Erythroblast (primary cell): ENCODE data around the gene KIF5A.
A peak's percentile ranks its signal among the peaks of the same experiment; 100 is the strongest.
"Not testable (repeated sequence)": the region's sequence is repeated elsewhere in the genome, so short reads cannot be mapped to it uniquely, and the experiment has no call there.

Experiments used
- DNase-seq, 2 experiments: peaks; one replicate each; lab custom pipeline; 2025; lab: John Stamatoyannopoulos, UW
- GATA1 ChIP-seq: IDR thresholded peaks from 2 replicates; pipeline ENCODE4 v1.6.1; 2011; ENCODE audit warnings: low read depth, mild to moderate bottlenecking, control low read depth, low read length, moderate library complexity
- POLR2A ChIP-seq: IDR thresholded peaks from 2 replicates; pipeline ENCODE4 v1.6.1; 2011; ENCODE audit warnings: mild to moderate bottlenecking, low read length

The KIF5A gene

DNA sequence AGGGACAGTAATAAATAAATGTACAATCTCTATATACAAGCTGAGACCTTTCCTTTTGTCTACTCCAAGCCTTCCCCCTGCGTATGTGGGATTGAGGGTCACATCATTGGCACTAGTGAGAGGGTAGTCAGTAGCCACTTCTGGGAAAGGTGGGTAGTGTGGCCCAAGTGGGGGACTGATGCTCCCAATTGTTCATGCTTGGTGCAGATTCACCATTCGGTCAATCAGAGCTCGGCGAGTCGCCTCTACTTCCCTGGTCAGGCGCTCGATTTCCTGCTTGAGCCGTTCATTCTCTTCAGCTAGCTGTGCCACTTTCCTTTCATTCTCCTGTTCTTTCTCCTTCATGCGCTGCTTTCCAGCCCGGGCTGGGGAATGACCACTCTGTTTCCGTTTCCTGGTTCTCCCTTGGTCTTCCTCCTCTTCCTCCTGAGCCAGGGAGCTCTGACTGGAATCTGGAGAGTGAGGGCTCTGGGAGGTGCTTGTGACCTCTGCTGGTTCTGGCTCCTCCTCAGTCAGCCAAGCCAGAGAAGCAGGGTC, 33.2 kb upstream of the KIF5A start:
- TF ChIP-seq GATA1 (no peak), POLR2A (peak; percentile 25)
- DNase-seq: no peak

DNA sequence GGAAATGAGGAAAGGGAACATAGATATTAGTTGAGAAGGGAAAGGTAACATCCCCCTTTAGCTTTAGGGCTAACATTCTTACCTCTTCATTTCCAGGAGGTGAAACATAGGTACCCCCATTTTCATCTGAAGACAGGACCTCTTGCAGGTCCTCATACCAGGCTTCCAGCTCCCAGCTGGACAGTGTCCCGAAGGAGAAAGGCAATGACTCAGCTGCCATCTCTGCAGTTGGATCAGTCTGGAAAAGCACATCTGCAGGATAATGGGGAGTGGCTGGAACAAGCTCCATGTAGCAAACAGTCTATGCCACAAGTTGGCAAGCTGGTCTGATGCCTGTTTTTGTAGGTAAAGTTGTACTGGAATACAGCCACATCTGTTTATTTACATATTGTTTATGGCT, 32.7 kb upstream of the KIF5A start:
- no peak for DNase-seq
- TF ChIP-seq GATA1 (no peak), POLR2A (no peak)

DNA sequence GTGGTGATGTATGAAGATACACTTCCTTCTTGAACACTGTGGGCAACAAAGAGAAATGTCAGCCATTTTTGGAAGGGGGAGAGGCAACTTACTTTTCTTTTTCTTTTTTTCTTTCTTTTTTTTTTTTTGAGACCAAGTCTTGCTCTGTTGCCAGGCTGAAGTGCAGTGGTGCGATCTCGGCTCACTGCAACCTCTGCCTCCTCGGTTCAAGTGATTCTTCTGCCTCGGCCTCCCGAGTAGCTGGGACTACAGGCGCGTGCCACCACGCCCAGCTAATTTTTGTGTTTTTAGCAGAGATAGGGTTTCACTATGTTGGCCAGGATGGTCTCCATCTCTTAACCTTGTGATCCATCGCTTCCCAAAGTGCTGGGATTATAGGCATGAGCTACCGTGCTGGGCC, 32.1 kb upstream of the KIF5A start:
- DNase-seq: not testable (repeated sequence)

- TF ChIP-seq GATA1 (no peak), POLR2A (no peak)
- no peak for DNase-seq
Measured at GRCh38 chr12:57518176-57518919, 31.5 kb upstream of the KIF5A start.

DNA sequence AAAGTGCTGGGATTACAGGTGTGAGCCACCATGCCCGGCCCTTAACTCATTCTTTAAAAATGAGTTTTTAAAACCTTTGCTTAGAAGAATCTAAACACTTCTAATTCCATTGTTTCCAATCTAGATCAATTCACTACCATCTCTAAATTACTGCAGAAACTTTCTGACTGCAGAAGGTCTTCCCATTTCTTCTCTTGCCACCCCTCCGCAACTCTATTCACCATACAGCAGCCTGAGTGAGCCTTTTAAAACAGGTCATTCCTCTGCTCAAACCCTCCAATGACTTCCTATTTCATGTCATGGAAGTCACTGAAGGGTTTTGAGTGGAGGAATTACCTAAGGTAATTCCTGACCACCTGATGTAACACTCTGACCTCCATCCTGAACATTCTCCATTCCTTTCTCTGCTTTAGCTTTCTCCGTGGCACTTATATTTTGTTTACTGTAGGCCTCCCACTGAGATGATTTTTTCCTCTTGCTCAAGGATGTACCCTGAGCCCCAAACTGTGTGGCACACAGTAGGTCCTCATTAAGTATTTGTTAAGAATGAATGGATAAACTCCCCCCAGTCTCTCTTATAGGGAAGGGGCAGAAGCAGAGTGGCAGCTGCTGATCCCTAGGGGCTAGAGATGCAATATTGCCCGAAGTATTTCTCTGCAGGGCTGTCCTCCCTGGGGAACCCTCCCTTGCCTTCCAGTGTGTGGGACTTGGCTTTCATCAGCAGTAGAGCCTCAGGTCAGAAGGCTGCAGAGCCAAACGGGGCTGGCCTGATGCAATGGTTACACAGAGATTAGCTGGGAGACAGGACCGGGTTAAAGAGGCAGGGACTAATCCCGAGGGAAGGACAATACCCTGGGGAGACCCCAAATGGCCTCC, 30.7 kb upstream of the KIF5A start:
- peak; percentile 74 to 85 for DNase-seq
- no peak for TF ChIP-seq GATA1
- TF ChIP-seq POLR2A: no peak

DNA sequence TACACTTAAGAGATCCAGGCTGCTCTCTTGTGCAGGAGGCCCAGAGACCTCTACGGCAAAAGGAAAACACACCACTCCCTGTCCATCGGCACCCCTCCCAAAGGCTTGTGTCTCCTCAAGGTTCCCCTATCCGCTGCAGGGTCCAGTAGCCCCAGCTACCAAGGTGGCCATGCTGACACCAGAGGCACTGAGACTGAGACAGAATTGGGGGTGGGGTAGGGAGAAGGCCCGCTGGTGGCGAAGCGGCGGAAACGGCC, 30.1 kb upstream of the KIF5A start:
- TF ChIP-seq POLR2A: no peak
- no peak for TF ChIP-seq GATA1
- DNase-seq: peak; percentile 78 to 85

- TF ChIP-seq POLR2A (peak; percentile 99), GATA1 (no peak)
- DNase-seq: peak; percentile 100
Measured at GRCh38 chr12:57520053-57520818, 29.6 kb upstream of the KIF5A start, which contains the start of gene DDIT3. TSS of gene DDIT3 (minus strand) at chr12:57520514. CDS start at chr12:57517406, 3,108 bp downstream.

DNA sequence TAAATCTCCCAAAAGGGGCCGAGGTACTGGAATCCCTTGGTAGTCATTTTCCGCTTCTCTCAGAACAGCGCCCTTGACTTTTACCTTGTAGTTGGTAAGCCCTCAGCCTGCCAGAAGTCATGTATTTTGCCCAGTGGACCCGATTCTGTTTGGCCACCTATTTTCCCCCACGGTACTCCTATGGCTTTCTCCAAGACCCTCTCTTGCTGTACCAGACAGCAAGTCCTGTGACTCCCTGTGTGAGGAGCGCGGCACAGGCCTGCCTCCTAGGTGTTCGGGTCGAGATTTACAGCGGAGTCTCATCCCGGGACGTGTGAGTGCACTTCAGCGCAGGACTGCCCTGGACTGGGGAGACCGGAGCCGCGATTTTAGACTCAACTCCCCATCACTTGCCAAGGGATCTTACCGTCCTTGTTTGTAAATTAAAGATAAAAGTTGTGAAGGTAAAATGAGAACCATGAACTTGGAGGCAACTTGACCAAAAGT, 28.3 kb upstream of the KIF5A start:
- TF ChIP-seq GATA1: no peak
- DNase-seq: peak in 1 of 2 experiments; percentile 62

GRCh38 chr12:57522011-57522886, 27.6 kb upstream of the KIF5A start, which contains the start of gene MBD6:
TSS of gene MBD6 (plus strand) at chr12:57522824. CDS start at chr12:57524304, 1,480 bp downstream.
- no peak for TF ChIP-seq GATA1
- TF ChIP-seq POLR2A: peak; percentile 83
- DNase-seq: peak; percentile 97

DNA sequence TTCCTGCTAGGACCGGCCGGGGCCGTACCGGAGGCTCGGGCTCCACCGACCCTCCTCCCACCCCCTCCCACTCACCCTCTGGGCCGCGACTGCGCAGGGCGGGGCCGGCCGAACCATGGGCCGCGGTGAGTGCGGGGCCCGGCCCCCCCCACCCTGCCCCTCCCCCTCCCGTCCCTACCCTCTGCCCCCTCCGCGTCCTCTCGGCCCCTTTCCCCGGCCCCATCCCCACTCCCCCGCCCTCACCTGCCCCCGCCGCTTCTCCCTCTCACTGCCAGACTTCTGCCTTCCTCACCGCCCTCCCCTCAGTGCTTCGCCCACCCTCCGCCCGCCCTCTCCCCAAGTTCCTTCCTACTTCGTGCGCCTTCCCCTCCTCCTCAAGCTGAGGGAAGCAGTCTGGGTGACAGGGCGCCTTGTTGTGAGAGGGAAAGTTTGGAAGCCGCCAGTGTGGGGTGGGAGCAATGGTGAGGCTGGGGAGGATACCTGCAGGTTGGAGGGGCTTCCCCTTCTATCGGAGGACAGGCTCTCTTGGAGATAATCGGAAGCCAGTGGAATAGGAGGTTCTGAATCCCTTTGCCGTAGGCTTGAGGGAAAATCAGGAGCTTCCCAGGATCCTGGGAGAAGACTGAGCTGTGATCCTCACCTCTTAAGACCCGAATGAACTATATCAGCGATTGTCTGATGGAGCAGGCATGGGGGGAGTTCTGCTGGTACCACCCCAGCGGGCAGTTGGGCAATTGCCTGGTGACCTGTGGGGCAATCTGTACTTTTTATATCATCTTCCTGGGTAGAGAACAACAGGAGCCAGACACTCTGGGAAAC, 26.7 kb upstream of the KIF5A start:
- no peak for TF ChIP-seq GATA1
- peak; percentile 25 for TF ChIP-seq POLR2A
- peak; percentile 70 to 83 for DNase-seq

GRCh38 chr12:57523706-57524614, 25.9 kb upstream of the KIF5A start:
- TF ChIP-seq GATA1: no peak
- TF ChIP-seq POLR2A: peak; percentile 27
- DNase-seq: no peak
